GM18505 (cell line): Measurements from ENCODE around the gene TCERG1L.

Experiments used
- ATAC-seq: cut with Tn5 transposase; IDR thresholded peaks from one replicate; pipeline ENCODE4 v1.9.1; 2021; ENCODE audit not compliant: unreplicated experiment
- POLR2A ChIP-seq: IDR thresholded peaks from 4 replicates; pipeline ENCODE4 v1.6.1; 2011; ENCODE audit warnings: borderline replicate concordance; ENCODE audit not compliant: insufficient read depth, insufficient read length; ENCODE audit errors: extremely low read depth

TCERG1L gene

GRCh38 chr10:131099028-131099726, 212.3 kb downstream of the TCERG1L start:
- TF ChIP-seq POLR2A = no peak
- ATAC-seq = no peak

- TF ChIP-seq POLR2A = no peak
- no peak for ATAC-seq
Observed at GRCh38 chr10:131098416-131098952, 213.0 kb downstream of the TCERG1L start.

GRCh38 chr10:131096031-131096430, 215.5 kb downstream of the TCERG1L start:
- no peak for ATAC-seq
- no peak for TF ChIP-seq POLR2A

GRCh38 chr10:131095313-131095580, 216.3 kb downstream of the TCERG1L start:
- no peak for ATAC-seq
- TF ChIP-seq POLR2A = no peak

GRCh38 chr10:131094527-131095312, 216.8 kb downstream of the TCERG1L start:
- no peak for TF ChIP-seq POLR2A
- no peak for ATAC-seq

GRCh38 chr10:131093795-131094366, 217.6 kb downstream of the TCERG1L start:
- TF ChIP-seq POLR2A = no peak
- ATAC-seq = no peak

GRCh38 chr10:131093346-131093745, 218.2 kb downstream of the TCERG1L start:
- no peak for TF ChIP-seq POLR2A
- no peak for ATAC-seq

- no peak for ATAC-seq
- TF ChIP-seq POLR2A = no peak
Observed at GRCh38 chr10:131092876-131093275, 218.6 kb downstream of the TCERG1L start.

GRCh38 chr10:131092386-131092785, 219.1 kb downstream of the TCERG1L start:
- TF ChIP-seq POLR2A = no peak
- no peak for ATAC-seq

GRCh38 chr10:131091682-131092081, 219.8 kb downstream of the TCERG1L start:
- TF ChIP-seq POLR2A = no peak
- no peak for ATAC-seq

GRCh38 chr10:131090761-131091661, 220.5 kb downstream of the TCERG1L start:
- TF ChIP-seq POLR2A = no peak
- no peak for ATAC-seq

- no peak for TF ChIP-seq POLR2A
- ATAC-seq = no peak
Observed at GRCh38 chr10:131089861-131090260, 221.7 kb downstream of the TCERG1L start.

- ATAC-seq = no peak
- no peak for TF ChIP-seq POLR2A
Observed at GRCh38 chr10:131089150-131089549, 222.4 kb downstream of the TCERG1L start.
